Hindlimb muscle (tissue), 1 donor: ENCODE measurements around the gene ANKRD28. TPM values are rescaled to one million over a fixed set of nuclear protein-coding genes. Genes with fewer than 3 reads are reported as not detected.
A peak's percentile ranks its signal among the peaks of the same experiment; 100 is the strongest.
"Not testable (repeated sequence)": the region's sequence is repeated elsewhere in the genome, so short reads cannot be mapped to it uniquely, and the experiment has no call there.

Experiments used
- DNase-seq: peaks from one replicate; pipeline ENCODE4 v3.0.0-alpha.2; 2013
- polyA plus RNA-seq: library from polyadenylated mRNA; unstranded; fragments of 120-200 nt; gene quantifications from one replicate; pipeline ENCODE4 v1.2.1, GENCODE V29; 2013; ENCODE audit not compliant: insufficient read length

The ANKRD28 gene
- polyA plus RNA-seq, 1 donor = 29.3 TPM

GRCh38 chr3:15769256-15769915, 28.4 kb downstream of the ANKRD28 start:
- no peak for DNase-seq

DNA sequence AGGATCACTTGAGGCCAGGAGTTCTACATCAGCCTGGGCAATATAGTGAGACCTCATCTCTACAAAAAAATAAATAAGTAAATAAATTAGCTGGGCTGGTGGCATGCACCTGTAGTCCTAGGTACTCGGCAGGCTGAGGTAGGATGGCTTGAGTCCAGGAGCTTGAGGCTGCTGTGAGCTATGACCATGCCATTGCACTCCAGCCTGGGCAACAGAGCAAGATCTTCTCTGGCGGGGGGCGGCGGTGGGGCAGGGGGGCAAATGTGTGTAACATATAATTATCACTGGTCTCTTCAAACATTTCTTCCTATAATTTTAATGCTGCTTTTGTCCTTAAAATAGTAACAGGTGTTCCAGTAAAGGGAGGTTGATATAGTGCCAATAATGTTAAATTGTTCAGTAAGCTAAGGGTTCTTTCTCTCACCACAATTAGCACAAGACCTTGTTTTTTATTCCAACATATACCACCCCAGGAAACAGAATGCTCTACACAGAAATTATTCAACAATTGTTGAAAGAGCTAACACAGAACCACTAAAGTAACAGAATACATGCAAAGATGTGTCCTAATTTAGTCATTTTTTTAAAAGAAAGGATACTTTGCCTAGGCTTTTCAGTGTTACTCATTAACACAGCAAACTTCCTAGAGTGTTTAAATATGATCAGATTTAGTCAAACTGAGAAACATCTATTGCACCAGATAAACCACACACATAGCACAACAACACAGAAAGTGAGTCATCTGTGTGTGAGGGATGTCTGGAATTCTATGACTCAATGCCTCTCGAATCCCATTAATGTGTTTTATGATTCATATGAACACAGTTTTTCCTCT, 29.1 kb downstream of the ANKRD28 start:
- peak; percentile 26 for DNase-seq

DNA sequence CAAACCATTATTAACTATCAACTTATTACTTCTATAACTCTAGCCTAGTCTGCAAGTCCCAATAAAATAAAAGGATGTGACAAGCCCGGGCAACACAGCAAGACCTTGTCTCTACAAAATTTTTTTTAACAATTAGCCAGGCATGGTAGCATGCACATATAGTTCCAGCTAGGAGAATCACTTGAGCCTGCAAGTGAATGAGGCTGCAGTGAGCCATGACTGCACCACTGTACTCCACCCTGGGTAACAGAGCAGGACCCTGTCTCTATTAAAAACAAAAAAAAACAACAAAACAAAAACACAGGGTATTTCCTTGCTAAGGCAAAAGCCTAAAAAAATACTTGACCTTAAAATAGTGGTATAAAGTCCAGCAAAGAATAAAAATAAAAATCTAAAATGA, 31.4 kb downstream of the ANKRD28 start:
- DNase-seq = no peak

- no peak for DNase-seq
These were observed 39.5 kb downstream of the ANKRD28 start for GRCh38 chr3:15758295-15758694.

DNA sequence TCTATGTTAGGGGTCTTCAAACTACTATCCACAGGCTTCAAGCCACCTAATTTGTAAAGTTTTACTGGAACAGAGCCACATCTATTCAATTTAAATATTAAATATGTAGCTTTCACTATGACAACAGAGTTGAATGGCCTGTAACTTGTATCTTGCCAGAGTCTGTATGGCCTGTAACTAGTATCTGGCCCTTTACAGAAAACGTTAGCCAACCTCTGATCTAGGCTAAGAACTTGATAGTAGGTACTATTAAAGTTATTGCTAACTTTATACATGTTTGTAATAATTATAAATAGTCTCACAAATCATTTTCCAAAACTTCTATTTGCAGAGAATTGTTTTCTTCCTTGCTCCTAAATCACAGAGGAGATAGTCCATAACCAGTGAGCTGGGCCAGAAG, 40.0 kb downstream of the ANKRD28 start:
- DNase-seq = no peak

GRCh38 chr3:15756505-15756904, 41.3 kb downstream of the ANKRD28 start:
- no peak for DNase-seq

DNA sequence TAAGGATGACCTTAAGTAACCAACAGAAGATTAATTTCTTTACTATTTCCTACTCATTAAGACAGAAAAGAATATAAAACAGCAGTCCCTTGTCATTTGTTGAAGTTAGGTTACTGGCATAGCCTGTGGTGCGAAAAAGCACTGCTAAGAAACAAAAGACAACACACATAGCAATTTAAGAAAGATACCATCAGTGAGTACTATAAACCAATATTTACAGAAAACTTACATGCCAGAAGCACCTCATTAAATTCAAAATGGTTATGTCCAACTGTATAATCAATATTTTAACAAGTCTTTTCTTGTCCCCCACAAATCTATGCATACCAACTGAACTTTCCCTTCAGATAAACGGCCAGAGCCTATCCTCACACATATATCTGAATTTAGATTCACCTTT, 42.0 kb downstream of the ANKRD28 start:
- no peak for DNase-seq

GRCh38 chr3:15755181-15755580, 42.6 kb downstream of the ANKRD28 start:
- DNase-seq = no peak

GRCh38 chr3:15754047-15754446, 43.7 kb downstream of the ANKRD28 start:
- no peak for DNase-seq

- no peak for DNase-seq
These were observed 44.6 kb downstream of the ANKRD28 start for GRCh38 chr3:15753056-15753710.

DNA sequence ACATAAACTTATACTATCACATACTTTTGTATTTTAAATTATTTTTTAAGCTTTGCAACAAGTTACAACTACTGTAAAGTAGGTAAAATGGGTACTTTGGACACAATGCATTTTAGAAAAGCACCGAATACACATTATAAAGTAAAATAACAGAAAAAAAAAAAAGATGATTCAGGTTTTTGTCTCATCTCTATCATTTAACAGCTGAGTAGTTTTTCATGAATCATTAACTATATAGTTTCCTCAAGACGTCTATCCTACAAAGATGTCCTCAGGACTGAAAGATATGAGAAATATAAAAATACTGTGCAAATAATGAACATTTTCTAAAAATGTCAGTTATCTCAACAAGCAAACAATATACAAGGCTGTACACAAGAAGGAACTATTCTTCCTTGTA, 46.9 kb downstream of the ANKRD28 start:
- no peak for DNase-seq

DNA sequence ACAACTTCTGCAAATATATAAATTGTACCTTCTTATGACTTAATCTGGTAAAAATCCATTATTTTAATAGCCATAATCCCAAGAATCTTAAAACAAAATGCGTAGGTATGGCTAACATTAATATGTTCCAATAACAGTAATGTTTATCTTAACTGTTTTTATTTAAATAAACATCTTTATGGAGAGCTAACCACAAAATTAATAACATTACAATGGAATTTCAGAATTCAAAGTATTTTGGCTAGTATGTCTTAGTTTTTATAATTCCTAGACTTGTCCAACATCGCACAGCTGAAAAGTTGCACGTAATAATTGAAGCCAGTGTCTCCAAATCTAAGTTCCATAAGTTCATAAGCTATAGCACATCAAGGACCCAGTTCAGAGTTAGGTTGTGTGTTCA, 47.6 kb downstream of the ANKRD28 start:
- DNase-seq = no peak

DNA sequence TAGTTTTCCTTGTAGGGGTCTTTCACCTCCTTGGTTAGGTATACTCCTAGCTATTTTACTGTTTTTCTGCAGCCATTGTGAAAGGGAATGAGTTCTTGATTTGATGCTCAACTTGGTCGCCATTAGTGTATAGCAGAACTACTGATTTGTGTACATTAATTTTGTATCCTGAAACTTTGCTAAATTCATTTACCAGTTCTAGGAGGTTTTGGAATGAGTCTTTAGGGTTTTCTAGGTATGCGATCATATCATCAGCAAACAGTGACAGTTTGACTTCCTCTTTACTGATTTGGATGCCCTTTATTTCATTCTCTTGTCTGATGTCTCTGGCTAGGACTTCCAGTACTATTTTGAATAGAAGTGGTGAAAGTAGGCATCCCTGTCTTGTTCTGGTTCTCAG, 51.9 kb downstream of the ANKRD28 start:
- DNase-seq = not testable (repeated sequence)

GRCh38 chr3:15744176-15744575, 53.6 kb downstream of the ANKRD28 start:
- no peak for DNase-seq

DNA sequence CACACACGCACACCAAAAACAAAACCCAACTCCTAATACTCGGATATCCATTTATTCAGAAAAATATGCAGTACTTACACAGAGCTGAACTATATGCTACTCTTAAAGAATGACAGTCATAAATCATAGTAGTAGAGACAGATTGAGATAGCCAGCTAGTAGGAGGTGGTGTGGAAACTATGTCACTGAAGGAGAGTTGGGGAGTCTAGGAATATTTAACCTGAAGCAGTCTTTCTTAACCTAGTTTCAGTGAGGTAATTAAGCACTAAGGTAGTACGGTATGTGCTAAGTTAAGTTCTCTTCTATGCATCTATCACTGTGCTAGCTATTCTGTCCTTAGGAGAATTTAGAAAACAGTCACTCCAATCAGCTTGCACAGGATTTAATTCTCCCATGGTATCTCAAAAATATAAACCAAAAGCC, 54.2 kb downstream of the ANKRD28 start:
- DNase-seq = no peak

- not testable (repeated sequence) for DNase-seq
These were observed 55.5 kb downstream of the ANKRD28 start for GRCh38 chr3:15742236-15742635.

- not testable (repeated sequence) for DNase-seq
These were observed 59.2 kb downstream of the ANKRD28 start for GRCh38 chr3:15738616-15739005.

GRCh38 chr3:15731024-15731423, 66.8 kb downstream of the ANKRD28 start:
- no peak for DNase-seq

- DNase-seq = no peak
These were observed 69.0 kb downstream of the ANKRD28 start for GRCh38 chr3:15728766-15729165.

GRCh38 chr3:15726881-15727280, 70.9 kb downstream of the ANKRD28 start:
- no peak for DNase-seq

DNA sequence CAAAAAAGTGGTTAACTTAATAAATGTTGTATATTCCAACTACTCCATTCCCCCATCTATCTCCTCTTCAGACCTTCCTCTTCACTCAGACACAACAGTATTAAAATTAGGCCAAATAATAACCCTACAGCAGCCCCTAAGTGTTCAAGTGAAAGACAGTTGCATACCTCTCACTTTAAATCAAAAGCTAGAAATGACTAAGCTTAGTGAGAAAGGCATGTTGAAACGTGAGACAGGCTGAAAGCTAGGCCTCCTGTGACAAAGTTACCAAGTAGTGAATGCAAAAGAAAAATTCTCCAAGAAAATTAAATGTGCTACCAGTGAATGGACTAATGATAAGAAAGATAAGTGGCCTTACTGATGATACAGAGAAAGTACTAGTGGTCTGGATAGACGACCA, 71.7 kb downstream of the ANKRD28 start:
- no peak for DNase-seq

DNA sequence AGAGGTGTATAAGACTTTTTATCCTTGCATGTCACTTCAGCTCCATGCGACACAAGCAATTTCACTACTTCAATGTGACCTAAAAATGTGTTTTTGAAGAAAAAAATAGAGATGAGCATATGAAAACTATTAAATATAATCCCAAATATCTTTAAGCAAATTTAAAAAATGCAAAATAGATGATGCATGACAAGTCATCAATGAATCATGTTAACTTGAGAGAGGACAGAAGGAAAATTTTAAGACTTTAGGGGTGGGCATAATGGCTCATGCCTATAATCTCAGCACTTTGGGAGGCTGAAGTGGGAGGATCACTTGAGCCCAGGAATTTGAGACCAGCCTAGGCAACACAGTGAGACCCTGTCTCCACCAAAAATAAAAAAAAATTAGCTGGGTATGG, 73.3 kb downstream of the ANKRD28 start:
- DNase-seq = no peak

- DNase-seq = no peak
These were observed 74.2 kb downstream of the ANKRD28 start for GRCh38 chr3:15723624-15723884.
